Endometrium (tissue), 2 donors: ENCODE measurements around the gene NKAIN2.
"Not testable (repeated sequence)": the region's sequence is repeated elsewhere in the genome, so short reads cannot be mapped to it uniquely, and the experiment has no call there.

Source experiments
- FAIRE-seq: peaks from 2 replicates; lab custom pipeline; 2012; peaks lifted over from hg19 to GRCh38; lab: Jason Lieb, UNC
- donor health status: control.
- donor health status: control.

NKAIN2 gene

GRCh38 chr6:124099520-124099919 lies 295.9 kb downstream of the NKAIN2 start:
- no peak for FAIRE-seq

- FAIRE-seq = no peak
These were observed 306.8 kb downstream of the NKAIN2 start for GRCh38 chr6:124110514-124110913.

- no peak for FAIRE-seq
These were observed 315.9 kb downstream of the NKAIN2 start for GRCh38 chr6:124119596-124119995.

GRCh38 chr6:124123617-124124209 lies 320.0 kb downstream of the NKAIN2 start:
- FAIRE-seq = no peak

GRCh38 chr6:124131259-124131658 lies 327.6 kb downstream of the NKAIN2 start:
- no peak for FAIRE-seq

- no peak for FAIRE-seq
These were observed 328.1 kb downstream of the NKAIN2 start for GRCh38 chr6:124131779-124132178.

GRCh38 chr6:124132256-124132655 lies 328.6 kb downstream of the NKAIN2 start:
- FAIRE-seq = no peak

GRCh38 chr6:124142852-124143251 lies 339.2 kb downstream of the NKAIN2 start:
- FAIRE-seq = no peak

- FAIRE-seq = no peak
These were observed 339.8 kb downstream of the NKAIN2 start for GRCh38 chr6:124143435-124143834.

GRCh38 chr6:124147621-124148020 lies 344.0 kb downstream of the NKAIN2 start:
- peak; percentile 70 for FAIRE-seq

- FAIRE-seq = no peak
These were observed 344.7 kb downstream of the NKAIN2 start for GRCh38 chr6:124148236-124148957.

GRCh38 chr6:124149646-124150045 lies 346.0 kb downstream of the NKAIN2 start:
- FAIRE-seq = no peak

GRCh38 chr6:124158024-124158423 lies 354.4 kb downstream of the NKAIN2 start:
- no peak for FAIRE-seq

GRCh38 chr6:124163676-124164075 lies 360.0 kb downstream of the NKAIN2 start:
- no peak for FAIRE-seq

GRCh38 chr6:124164343-124164742 lies 360.7 kb downstream of the NKAIN2 start:
- no peak for FAIRE-seq

- FAIRE-seq = not testable (repeated sequence)
These were observed 363.6 kb downstream of the NKAIN2 start for GRCh38 chr6:124167249-124167648.

- FAIRE-seq = no peak
These were observed 386.6 kb downstream of the NKAIN2 start for GRCh38 chr6:124190256-124190655.

GRCh38 chr6:124193132-124193531 lies 389.5 kb downstream of the NKAIN2 start:
- FAIRE-seq = no peak

- no peak for FAIRE-seq
These were observed 393.5 kb downstream of the NKAIN2 start for GRCh38 chr6:124197148-124197547.

GRCh38 chr6:124199286-124199685 lies 395.6 kb downstream of the NKAIN2 start:
- FAIRE-seq = no peak

- FAIRE-seq = no peak
These were observed 397.0 kb downstream of the NKAIN2 start for GRCh38 chr6:124200661-124201060.

GRCh38 chr6:124203101-124203811 lies 399.6 kb downstream of the NKAIN2 start:
- FAIRE-seq = no peak

- no peak for FAIRE-seq
These were observed 400.1 kb downstream of the NKAIN2 start for GRCh38 chr6:124203812-124204167.
